Measurements from ENCODE around the gene EGFR.

The EGFR gene

DNA sequence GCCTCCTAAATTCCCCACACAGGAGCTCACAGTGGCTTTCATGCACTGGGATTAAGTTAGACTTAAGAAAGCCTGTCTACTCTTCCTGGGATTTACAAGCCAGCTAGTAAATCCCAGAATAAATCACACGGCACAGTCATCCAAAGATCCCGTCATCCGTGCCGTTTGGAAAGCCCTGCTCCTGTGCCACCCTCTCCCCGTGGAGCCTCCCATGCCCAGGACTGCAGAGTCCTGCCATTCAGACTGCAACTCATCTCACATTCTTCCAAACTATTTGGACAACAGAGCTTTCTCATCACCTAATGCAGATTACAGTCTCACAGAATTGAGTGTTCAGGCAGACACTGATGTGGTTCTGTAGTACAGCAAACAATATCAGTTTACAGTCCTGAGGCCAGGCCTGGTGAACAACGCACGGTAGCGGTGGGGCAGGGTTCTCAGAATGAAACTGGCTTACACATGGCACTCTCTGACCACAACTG, 166.5 kb downstream of the EGFR start:
- in situ Hi-C loops (cut with HindIII; ENCODE audit: low sequenced_read_pairs): no loop called here

DNA sequence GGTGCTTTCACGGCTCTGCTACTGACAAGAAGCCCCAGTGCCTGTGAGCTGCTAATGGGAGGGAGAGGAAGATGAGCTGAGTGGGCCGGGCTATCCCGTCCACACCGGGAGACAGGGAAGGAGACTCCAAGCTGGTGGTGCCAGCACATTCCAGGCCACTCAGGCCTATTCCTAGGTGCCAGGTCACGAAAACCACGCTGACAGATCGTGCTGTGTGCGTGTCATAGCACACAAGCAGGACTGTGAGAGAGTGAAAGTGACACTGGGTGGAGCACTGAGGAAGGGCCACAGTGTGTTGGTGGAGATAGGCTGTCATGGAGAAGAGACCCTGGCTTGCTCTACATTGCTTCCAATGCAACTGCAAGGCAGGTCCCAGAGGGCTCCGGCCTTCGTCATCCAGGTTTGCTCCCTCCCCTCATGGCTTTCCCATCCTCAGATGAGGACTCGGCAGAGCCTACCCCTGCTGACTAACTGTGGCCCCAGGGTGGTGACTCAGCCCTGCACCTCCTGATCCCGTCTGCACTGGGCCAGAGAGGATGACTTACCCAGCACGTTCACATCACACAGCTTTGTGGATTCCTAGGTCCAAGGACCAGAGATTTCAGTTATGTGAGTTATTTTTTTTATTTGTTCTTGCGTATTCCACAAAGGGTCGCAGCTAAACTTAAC, 167.3 kb downstream of the EGFR start:
- in situ Hi-C loops (cut with HindIII; ENCODE audit: low sequenced_read_pairs): no loop called here

DNA sequence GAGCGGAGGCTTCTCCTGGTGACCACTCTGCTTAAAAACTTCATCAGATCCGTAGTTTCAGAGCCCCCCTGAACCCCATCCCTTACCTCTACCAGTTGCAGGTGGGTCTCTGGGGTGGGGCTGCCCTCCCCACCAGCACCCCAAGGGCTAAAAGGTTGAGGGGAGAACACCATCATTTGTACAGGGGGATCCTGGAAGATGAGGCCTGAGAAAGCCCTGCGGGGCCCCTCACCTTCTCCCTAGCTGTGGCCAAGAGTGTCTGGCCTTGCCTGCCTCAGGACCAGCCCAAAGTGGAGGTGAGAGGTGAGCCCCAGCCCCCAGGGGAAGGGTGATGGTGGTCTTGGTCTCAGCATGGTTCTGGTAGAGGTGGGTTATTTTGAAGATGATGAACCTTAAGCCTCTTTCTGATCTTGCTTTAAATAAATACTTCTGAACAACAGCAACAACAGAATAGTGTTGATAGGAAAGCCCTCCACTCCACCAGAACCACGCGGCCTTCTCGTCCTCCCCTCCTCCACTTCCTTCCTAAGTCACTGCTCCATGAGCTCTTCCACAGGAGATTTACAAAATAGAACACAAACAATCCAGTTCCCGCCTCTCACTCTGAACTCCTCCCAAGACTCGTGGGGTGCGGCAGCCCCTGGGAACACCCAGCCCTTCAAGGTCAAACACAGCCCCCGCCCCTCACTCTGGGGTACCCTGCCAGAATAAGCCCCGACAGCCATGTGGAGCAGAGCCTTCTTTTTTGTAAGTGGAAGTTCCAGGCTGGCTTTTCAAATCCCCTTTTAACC, 169.1 kb downstream of the EGFR start:
- in situ Hi-C loops (cut with HindIII; ENCODE audit: low sequenced_read_pairs): no loop called here

DNA sequence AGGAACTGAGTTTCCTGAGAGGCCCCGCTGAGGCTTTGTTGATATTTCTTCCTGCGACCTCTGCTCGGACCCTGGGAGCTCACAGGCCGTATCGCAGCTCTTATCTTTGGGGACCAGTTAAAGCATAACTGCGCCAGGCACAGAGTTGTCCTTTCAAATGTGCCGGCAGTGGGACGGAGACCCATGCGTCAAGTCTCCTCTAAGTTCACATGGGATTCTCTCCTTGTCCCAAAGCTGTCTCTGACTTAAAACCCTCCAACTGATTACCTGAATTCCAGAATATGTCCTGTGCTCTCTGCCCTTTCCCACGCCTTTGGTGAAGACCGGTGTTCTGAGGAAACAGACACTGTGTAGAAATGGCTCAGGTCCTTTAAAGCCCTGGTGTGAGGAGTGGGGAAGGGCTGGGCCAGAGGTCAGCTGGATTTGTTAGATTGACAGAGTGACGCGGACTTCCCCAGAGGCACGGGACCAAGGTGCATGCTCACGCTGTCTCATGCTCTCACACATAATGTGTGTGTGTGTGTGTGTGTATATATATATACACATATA, 169.8 kb downstream of the EGFR start:
- in situ Hi-C loops (cut with HindIII; ENCODE audit: low sequenced_read_pairs): no loop called here

DNA sequence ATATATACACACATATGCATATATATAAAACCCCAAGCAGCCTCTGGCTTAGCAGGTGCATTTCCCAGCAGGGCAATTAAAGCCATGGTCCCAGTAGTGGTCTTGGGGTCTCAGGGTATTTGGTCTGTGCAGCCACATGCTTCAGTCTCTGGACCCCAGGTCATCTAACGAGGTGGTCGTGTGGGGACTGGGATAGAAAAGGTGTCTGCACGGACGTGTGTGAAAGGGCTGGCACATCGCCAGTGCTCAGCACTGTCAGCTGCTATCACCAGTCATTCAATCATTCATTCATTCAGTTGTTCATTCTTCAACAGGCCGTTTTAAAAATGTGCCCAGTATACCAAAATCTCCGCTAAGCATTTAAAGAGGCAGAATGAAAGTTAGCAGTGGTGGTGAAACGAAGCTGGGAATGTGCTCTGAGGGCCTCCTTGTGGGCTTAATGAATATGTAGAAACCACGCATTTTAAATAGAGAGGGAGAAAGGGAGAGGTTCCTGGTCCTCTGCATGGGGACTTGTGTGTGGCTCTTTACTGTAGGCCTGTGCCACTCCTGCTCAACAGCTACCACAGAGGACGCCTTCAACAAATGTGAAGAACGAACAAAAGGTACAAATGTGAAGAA, 170.4 kb downstream of the EGFR start:
- in situ Hi-C loops (cut with HindIII; ENCODE audit: low sequenced_read_pairs): no loop called here

DNA sequence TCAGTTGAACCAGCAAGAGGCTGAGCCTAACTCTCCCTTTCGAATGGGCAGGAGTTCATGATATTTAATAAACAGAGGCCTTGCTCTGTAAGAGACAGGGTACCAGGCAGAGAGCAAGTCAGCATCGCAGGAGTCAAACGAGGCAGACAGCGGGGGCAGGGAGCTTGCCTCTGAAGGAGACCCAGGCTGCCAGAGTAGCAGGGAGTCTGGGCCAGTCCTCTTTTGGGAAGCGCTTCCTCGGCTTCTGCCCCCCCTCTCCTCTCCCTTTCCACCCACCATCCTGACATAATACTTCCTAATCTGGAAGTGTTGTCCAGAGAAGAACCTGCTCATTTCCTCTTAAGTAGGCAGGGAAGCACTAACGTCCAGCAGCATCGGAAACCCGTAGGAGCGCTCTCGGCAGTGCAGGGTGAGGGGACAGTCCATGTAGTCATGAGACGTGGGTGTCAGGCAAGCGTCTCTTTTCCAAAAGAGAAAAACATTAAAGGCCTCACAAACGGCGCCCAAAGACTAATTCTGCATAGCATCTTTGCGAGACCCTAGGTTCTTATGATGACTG, 171.1 kb downstream of the EGFR start:
- in situ Hi-C loops (cut with HindIII; ENCODE audit: low sequenced_read_pairs): no loop called here

DNA sequence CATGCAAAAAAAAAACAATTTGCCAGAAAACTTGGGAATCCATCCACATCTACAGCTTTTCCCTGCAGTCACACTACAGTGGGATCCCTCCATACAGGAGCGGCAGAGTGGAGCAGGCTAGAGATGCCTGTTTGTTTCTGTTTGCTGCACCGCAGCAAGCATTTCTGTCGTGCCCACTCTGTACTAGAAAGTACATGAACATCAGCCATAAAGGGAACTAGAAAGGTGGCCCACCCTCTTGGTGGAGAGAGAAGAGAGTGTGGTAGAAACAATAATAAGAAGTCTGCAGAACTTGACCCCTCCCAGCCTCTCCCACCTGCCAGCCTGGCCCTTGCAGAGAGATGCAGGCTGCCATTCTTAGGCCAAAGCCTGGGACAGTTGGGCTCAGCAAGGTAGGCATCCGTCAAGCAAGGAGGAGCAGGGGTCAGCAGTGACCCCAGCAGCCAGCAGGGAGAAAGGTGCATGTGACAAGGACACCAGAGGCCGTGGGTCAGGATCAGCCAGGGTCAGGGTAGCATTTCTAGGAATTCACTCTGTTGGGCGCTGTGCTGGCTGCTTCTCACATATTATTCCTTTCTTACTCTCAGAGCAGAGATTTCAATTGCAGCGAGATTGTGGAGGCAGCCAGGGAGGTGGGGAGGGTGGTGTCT, 171.8 kb downstream of the EGFR start:
- in situ Hi-C loops (cut with HindIII; ENCODE audit: low sequenced_read_pairs): no loop called here

DNA sequence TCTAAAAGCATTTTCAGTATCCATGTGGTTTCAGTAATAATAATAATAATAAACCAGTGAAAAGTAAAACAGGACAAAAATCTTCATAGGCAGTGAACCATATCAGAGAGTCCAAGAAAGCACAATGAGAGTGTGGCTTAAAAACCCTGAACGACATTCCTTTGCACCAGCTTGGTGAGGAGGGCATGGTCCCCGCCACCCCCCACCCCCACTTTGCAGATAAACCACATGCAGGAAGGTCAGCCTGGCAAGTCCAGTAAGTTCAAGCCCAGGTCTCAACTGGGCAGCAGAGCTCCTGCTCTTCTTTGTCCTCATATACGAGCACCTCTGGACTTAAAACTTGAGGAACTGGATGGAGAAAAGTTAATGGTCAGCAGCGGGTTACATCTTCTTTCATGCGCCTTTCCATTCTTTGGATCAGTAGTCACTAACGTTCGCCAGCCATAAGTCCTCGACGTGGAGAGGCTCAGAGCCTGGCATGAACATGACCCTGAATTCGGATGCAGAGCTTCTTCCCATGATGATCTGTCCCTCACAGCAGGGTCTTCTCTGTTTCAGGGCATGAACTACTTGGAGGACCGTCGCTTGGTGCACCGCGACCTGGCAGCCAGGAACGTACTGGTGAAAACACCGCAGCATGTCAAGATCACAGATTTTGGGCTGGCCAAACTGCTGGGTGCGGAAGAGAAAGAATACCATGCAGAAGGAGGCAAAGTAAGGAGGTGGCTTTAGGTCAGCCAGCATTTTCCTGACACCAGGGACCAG, 172.5 kb downstream of the EGFR start:
- in situ Hi-C loops (cut with HindIII; ENCODE audit: low sequenced_read_pairs): no loop called here

DNA sequence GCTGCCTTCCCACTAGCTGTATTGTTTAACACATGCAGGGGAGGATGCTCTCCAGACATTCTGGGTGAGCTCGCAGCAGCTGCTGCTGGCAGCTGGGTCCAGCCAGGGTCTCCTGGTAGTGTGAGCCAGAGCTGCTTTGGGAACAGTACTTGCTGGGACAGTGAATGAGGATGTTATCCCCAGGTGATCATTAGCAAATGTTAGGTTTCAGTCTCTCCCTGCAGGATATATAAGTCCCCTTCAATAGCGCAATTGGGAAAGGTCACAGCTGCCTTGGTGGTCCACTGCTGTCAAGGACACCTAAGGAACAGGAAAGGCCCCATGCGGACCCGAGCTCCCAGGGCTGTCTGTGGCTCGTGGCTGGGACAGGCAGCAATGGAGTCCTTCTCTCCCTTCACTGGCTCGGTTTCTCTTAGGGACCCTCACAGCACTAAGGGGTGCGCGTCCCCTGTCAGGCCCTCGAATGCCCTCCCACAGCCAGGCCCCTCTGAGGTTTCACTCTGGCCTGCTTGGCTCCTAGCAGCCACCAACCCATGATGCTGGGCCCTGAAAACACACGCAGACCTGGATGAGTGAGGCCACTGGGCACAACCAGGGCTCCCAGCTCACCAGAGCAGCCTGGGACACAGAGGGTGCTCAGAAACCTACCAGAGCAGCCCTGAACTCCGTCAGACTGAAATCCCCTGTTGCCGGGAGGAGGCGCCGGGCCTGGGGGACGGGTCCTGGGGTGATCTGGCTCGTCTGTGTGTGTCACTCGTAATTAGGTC, 173.3 kb downstream of the EGFR start:
- in situ Hi-C loops (cut with HindIII; ENCODE audit: low sequenced_read_pairs): no loop called here

DNA sequence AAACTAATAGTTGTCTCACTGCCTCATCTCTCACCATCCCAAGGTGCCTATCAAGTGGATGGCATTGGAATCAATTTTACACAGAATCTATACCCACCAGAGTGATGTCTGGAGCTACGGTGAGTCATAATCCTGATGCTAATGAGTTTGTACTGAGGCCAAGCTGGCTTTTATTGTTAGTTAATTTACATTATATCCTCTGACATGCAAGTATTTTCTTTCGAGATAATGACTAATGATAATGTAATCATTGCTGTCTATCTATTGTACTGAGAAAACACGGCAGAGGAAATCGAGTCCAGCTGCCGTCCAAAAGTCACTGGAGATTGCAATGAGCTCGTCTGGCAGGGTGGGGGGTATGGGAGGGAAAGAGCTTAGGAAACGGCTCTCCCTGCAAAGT, 173.9 kb downstream of the EGFR start:
- in situ Hi-C loops (cut with HindIII; ENCODE audit: low sequenced_read_pairs): no loop called here

DNA sequence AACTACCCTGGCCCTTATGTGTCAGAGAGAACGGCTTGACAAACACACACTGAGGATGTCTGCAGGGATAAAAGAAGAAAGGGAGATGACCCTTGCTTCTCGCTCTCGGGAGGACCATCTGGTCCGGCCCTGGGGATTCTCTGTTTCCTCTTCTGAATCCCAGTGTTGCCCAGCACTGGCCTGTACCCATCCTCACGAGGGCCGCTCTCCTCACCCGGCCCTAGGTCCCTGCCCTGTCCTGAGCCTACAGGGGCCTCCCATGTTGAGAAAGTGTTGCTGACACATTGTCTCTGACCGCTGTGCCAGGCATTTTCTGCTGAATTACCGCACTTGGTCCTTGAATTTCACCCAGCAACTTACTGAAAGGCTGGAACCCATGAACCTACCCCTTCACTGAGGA, 174.4 kb downstream of the EGFR start:
- in situ Hi-C loops (cut with HindIII; ENCODE audit: low sequenced_read_pairs): no loop called here

DNA sequence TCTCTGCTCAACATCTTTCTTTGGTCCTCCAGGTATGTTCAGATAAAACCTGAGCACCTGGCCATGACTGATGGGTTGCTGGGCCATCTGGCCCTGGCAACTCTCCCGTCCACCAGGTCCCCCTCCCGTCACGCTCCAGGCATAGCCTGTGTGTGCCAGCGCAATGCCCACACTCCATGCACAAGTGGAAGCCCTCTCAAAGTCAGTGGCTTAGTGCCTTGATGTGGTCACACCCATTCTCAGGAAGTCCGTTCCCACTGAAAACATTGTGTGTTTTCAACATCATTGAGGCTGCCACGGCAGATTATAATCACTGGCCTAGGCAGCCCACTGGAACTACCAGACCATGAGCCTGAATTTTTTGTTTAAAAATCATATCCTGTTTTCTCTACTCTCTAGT, 175.7 kb downstream of the EGFR start:
- in situ Hi-C loops (cut with HindIII; ENCODE audit: low sequenced_read_pairs): no loop called here

DNA sequence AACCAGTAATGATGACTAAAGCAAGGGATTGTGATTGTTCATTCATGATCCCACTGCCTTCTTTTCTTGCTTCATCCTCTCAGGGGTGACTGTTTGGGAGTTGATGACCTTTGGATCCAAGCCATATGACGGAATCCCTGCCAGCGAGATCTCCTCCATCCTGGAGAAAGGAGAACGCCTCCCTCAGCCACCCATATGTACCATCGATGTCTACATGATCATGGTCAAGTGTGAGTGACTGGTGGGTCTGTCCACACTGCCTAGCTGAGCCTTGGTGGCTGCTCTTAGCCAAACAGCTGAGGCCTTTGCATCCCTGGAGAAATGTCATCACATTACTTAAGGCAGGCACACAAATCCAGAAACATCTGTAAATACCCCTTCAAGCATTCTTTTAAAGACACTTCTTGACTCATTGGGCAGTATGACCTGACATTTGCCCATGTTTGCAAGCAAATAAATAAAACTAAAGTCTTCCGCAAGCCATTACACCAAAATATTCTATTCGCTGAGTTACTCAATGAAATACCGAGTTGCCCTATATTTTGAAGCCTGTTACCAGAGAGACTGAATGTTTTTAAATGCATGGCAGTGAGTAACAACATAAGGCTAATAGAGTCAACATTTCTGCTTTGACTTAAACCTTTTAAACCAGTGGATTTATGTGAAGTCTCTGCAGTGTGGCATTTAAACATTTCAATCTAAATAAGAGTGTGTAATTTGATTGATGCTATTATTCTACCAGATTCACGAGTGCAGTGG, 180.0 kb downstream of the EGFR start:
- in situ Hi-C loops (cut with HindIII; ENCODE audit: low sequenced_read_pairs): no loop called here

DNA sequence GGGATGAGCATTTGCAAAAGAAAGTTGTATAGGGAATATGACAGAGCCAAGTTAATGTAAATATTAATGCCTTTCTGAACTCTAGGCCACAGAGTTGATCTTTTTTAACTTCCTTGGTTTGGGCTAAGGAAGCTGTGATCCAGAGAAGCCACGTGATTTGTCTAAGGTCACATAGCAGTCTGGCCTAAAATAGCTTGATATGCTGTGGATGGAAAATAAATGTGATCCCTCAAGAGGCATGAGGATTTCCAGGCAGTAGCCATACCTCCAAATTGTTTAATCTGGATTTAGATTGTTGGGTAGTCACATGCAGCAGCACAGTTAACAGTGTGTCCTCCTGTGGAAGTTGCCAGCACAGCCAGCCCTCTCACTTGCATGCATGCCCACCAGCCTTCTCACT, 180.6 kb downstream of the EGFR start:
- in situ Hi-C loops (cut with HindIII; ENCODE audit: low sequenced_read_pairs): no loop called here

DNA sequence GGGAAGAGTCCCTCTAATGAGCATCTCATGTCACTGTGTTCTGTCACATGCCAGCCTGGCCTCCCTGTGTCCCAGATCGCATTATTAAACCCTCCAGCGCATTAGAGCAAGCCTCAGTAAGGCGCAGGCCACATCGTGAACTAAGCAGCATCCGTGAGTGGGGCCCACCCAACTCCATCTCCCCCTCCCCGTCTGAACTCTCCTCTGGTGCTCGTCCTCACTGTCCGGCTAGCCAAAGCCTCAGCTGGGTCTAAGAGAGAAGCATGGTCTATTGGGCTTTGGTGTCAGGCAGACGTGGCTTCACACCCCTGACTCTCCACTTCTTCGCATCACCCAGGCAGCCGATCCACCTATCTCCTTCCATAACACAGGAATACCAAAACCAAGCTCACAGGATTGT, 181.6 kb downstream of the EGFR start:
- in situ Hi-C loops (cut with HindIII; ENCODE audit: low sequenced_read_pairs): no loop called here

DNA sequence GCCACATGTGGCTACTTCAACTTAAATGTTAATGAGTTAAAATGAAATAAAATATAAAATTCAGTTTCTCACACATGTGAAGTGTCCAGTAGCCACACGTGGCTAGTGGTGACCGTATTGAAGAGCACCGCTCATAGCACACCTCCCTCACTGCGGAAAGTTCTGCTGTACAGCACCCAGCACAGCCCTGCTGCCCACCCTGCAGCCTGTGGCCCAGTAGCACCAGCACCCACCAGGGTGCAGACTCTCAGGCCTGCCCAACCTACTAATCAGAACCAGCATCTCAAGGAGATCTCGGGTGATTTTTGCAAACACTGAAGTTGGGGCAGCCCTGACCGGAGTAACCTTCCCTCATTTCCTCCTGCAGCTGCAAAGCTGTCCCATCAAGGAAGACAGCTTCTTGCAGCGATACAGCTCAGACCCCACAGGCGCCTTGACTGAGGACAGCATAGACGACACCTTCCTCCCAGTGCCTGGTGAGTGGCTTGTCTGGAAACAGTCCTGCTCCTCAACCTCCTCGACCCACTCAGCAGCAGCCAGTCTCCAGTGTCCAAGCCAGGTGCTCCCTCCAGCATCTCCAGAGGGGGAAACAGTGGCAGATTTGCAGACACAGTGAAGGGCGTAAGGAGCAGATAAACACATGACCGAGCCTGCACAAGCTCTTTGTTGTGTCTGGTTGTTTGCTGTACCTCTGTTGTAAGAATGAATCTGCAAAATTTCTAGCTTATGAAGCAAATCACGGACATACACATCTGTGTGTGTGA, 183.5 kb downstream of the EGFR start:
- in situ Hi-C loops (cut with HindIII; ENCODE audit: low sequenced_read_pairs): no loop called here

DNA sequence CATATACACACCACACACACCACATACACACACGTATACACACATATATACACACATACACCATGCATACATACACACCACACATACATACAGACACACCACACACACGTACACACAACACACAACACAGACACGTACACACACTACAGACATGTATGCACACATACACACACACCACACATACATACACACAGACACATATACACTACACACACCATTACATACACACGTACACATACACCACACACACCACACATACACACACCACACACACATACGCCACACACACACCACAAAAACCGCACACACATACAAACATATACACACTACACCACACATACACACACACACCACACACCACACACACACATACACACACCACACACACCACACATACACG, 184.5 kb downstream of the EGFR start:
- in situ Hi-C loops (cut with HindIII; ENCODE audit: low sequenced_read_pairs): no loop called here
